A549 treated with Hydrocortisone at 1 μM for 4 hours (cell line): ENCODE results near the gene PRXL2A. TPM values are rescaled to one million over a fixed set of nuclear protein-coding genes. Genes with fewer than 3 reads are reported as not detected.

Source experiments
- total RNA-seq: library from RNA; stranded (reverse); fragments of 200-300 nt; extraction: Qiagen RNA extraction; gene quantifications from 5 replicates; pipeline ENCODE4 v1.2.3, GENCODE V29; 2022

Gene PRXL2A, protein sequence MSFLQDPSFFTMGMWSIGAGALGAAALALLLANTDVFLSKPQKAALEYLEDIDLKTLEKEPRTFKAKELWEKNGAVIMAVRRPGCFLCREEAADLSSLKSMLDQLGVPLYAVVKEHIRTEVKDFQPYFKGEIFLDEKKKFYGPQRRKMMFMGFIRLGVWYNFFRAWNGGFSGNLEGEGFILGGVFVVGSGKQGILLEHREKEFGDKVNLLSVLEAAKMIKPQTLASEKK
- 43.5 to 46.9 TPM (median 44.0 TPM) in 5 replicates for total RNA-seq

DNA sequence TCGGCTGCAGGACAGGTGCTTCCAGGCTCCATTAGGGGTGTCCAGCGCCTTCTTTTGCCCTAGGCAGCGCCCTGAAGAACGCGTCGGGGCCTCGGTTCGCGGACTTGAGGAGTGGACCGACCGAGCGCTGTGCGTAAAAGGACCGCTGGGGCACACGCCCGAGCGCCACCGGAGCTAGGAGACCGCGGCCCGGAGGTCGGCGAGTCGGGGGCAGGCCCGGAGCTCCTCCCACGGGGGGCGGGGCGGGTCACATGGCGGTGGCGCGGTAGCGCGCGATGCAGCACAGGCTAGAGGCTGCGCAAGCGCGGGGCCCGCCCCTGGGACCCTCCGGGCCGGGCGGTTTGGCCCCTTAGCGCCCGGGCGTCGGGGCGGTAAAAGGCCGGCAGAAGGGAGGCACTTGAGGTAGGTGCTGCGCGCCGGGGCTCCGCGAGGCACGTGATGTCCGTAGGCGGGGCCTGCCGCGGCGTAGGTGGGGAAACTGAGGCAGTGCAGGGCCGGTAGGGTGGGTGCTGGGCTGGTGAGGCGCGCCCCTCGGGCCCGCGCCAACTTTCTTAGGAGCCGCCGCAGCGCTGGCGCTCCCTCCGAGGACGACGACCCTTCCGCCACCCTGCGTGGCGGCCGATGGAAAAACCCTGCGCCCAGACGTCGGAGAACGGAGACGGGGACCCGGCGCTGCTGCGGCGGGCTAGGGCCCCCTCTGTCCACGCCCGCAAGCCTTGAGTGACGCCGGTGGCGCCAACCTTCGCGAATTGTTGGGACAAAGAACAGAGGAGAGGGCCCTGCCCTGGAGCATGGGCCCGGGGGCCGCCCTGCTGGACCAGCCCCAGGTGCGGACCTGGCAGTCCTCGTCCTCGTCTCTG is at the start of gene PRXL2A:
Gene PRXL2A, plus strand, starts transcription at position 310 of the 860 bp plus-strand sequence. CDS start 11,917 bp downstream, outside the sequence.

DNA sequence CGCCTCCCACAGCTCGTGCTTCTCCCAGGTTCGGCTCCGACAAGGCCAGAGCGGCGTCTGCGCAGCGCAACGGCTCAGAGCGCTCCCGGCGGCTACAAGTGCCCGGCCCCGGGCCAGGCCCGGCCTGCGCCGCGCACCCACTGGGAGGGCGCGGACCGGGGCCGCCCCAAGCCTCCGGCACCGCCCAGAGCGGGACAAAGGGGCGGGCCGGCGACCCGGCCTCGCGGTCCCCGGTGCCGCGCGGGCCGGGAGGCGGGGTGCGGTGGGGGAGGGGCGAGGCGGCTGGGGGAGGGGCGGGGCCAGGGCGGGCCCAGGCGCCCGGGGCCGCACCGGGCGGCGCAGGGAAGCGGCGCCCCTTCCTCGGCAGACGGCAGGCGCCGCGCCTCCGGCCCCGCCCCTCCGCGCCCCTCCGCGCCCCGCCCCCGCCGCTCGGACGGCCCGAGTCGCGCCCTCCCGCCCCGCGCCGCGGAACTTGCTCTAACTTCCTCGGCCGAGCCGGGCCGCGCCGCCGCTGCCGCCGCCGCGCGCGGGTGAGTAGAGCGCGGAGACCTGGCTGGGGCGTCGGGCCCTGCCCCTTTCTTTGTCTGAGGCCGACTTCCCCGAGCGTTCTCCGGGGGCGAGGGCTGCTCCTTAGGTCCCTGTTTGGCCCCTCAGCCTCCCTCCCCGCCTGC is 45.6 kb downstream of the PRXL2A start, which contains the start of gene TSPAN14:
Gene TSPAN14, plus strand, starts transcription at position 469 of the 671 bp plus-strand sequence. CDS start 34,924 bp downstream, outside the sequence.

Other genes with a start within 250 kb of the PRXL2A start
- gene ANXA11, start 203.0 kb upstream of the PRXL2A start, total RNA-seq = 140 to 219 TPM (median 210 TPM) in 5 replicates
- gene MAT1A, start 118.9 kb upstream of the PRXL2A start, total RNA-seq = 0.03 to 0.10 TPM (median 0.07 TPM) in 4 of 5 replicates, not detected in the other
- gene DYDC1, start 51.8 kb upstream of the PRXL2A start, total RNA-seq = not detected in 5 replicates
- 0.14 TPM in 1 of 5 replicates, not detected in the others for gene DYDC2, start 51.8 kb upstream of the PRXL2A start, total RNA-seq
- 108 to 140 TPM (median 131 TPM) in 5 replicates for gene TSPAN14, start 45.8 kb downstream of the PRXL2A start, total RNA-seq
- 0.03 TPM in 2 of 5 replicates, not detected in the others for gene SH2D4B, start 129.4 kb downstream of the PRXL2A start, total RNA-seq